Body of pancreas (tissue), 4 donors: ENCODE measurements around the gene PKP4. TPM values are rescaled to one million over a fixed set of nuclear protein-coding genes. Genes with fewer than 3 reads are reported as not detected.

Experiments
- ATAC-seq: fragments of 150-250 bp; one replicate; pipeline ENCODE4 v1.9.1; 2016
- DNase-seq, 4 donors: peaks; one replicate each; pipeline ENCODE4 v3.0.0-alpha.2; 2019
- H3K27ac ChIP-seq, 4 donors: fragments of 200-600 bp; sonication (generic); 1 replicate in 3 of 4; 2 replicates in 1 of 4; pipeline versions ENCODE4 v1.5.1 to v1.6.1; 2016 to 2019; ENCODE audit warnings: mild to moderate bottlenecking in 1 of 4, mixed read lengths in 1 of 4, moderate library complexity in 1 of 4
- H3K27me3 ChIP-seq, 2 donors: fragments of 200-600 bp; sonication (generic); one replicate each; pipeline ENCODE4 v1.6.0; 2016; ENCODE audit warnings: mild to moderate bottlenecking in 1 of 2
- H3K36me3 ChIP-seq, 2 donors: fragments of 200-600 bp; sonication (generic); replicated peaks in 1 of 2; 2 replicates each; pipeline ENCODE4 v1.5.1; 2016; ENCODE audit warnings: low read depth in 2 of 2; ENCODE audit not compliant: insufficient read depth in 1 of 2
- H3K4me1 ChIP-seq: fragments of 200-600 bp; sonication (generic); one replicate; pipeline ENCODE4 v1.6.0; 2016
- H3K4me3 ChIP-seq, 2 donors: fragments of 200-600 bp; sonication (generic); 1 replicate in 1 of 2; 2 replicates in 1 of 2; pipeline ENCODE4 v1.5.1; 2016 to 2019
- H3K9me3 ChIP-seq, 3 donors: fragments of 200-600 bp; sonication (generic); 1 replicate in 2 of 3; 2 replicates in 1 of 3; pipeline ENCODE4 v1.5.1; 2016
- POLR2A ChIP-seq, 3 donors: fragments of 450-650 bp; IDR thresholded peaks; one replicate each; pipeline ENCODE4 v1.6.1; 2016; ENCODE audit warnings: antibody characterized with exemption in 3 of 3, mild to moderate bottlenecking in 2 of 3
- WGBS, 2 donors: methylation state at CpG; one replicate each; pipeline ENCODE4 v1.1.5; 2017; 5-methylcytosine and 5-hydroxymethylcytosine counted together
- intact Hi-C: fragments of 100-400 bp; cut with DNase I; formaldehyde crosslinking; loops from one replicate; pipeline ENCODE4 v1.15.1; 2023
- total RNA-seq, 2 donors: library from RNA; depleted of rRNA; stranded (reverse); fragments of >200 nt; gene quantifications; one replicate each; pipeline ENCODE4 v1.1.0, GENCODE V29; 2016
- TF ChIP-seq, protein P1 (sequence below), 7 experiments: fragments of 450-650 bp in 4 of 7; fragments of 200-600 bp in 3 of 7; sonication (generic) in 3 of 7; IDR thresholded peaks; one replicate each; pipeline ENCODE4 v1.5.1; 2016 to 2019; ENCODE audit warnings: antibody characterized with exemption in 7 of 7

PKP4 gene
- total RNA-seq, 2 donors from 2014 or later, result 36.3 to 50.1 TPM

DNA sequence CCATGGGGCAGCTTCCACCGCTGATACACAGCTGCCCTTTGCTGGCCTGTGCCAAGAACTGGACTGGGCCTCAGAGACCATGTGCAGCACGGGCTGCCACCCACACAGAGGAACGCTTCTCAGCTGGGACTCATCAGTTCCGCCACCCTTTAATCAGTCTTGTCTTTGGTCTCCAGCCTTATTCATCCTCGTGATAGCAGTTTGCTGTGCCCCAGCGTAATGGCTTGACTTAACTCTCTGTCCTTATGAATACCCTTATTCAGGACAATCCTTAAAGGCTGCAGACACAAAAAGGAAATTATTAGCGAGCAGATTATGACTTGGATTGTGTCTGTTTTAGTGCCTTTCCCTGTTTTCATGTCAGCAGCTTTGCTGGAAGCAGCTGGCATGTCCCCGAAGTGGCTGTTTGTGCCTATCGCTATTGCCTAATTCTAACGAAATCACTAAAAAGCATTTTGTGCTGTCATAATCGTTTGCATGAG, 229.5 kb downstream of the PKP4 start:
- H3K9me3 ChIP-seq, result no peaks in the 10 kb centered on the region
- no peak for DNase-seq
- no peak for ATAC-seq
- no peaks in the 10 kb centered on the region for H3K27me3 ChIP-seq
- H3K27ac ChIP-seq, result no peak overlapping the region
- no peaks in the 10 kb centered on the region for H3K4me1 ChIP-seq
- no peak overlapping the region for H3K4me3 ChIP-seq
- intact Hi-C loops, result no loop called here
- TF ChIP-seq POLR2A (IDR thresholded peaks at IDR 0.05), result no peak
- TF ChIP-seq, protein P1, sequence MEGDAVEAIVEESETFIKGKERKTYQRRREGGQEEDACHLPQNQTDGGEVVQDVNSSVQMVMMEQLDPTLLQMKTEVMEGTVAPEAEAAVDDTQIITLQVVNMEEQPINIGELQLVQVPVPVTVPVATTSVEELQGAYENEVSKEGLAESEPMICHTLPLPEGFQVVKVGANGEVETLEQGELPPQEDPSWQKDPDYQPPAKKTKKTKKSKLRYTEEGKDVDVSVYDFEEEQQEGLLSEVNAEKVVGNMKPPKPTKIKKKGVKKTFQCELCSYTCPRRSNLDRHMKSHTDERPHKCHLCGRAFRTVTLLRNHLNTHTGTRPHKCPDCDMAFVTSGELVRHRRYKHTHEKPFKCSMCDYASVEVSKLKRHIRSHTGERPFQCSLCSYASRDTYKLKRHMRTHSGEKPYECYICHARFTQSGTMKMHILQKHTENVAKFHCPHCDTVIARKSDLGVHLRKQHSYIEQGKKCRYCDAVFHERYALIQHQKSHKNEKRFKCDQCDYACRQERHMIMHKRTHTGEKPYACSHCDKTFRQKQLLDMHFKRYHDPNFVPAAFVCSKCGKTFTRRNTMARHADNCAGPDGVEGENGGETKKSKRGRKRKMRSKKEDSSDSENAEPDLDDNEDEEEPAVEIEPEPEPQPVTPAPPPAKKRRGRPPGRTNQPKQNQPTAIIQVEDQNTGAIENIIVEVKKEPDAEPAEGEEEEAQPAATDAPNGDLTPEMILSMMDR (IDR thresholded peaks at IDR 0.05), result no peak
- WGBS, 2 donors, result 55 to 56% methylated on average over 10 to 11 of the region's 11 CpGs
- no peaks in the 10 kb centered on the region for H3K36me3 ChIP-seq

DNA sequence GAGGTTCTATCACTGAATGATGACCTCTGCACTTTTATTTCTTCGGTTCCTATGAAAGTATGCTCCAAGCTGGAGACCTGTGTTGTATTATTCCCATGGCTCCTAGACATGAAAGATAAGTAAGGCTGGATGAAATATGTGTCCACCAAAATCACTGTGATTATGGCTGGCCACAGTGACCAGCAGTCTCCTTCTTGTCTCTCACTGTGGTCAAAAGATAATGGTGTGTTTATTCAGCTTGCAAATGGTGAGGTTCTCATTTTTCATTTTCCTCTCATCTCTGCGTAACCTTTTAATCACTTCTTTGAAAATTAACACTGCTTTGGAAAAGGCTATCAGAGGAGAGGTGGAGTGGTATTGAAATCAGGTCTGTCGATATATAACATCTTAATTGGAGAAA, 230.6 kb downstream of the PKP4 start:
- TF ChIP-seq, protein P1 (IDR thresholded peaks at IDR 0.05), result no peak
- no peak for TF ChIP-seq POLR2A (IDR thresholded peaks at IDR 0.05)
- H3K4me1 ChIP-seq, result no peaks in the 10 kb centered on the region
- no peaks in the 10 kb centered on the region for H3K9me3 ChIP-seq
- H3K27ac ChIP-seq, result no peak overlapping the region
- H3K36me3 ChIP-seq, result no peaks in the 10 kb centered on the region
- H3K4me3 ChIP-seq, result no peak overlapping the region
- no peak for ATAC-seq
- WGBS, 2 donors, result 72 to 75% methylated on average over 3 of the region's 3 CpGs
- no peaks in the 10 kb centered on the region for H3K27me3 ChIP-seq
- DNase-seq, result no peak
- intact Hi-C loops, result no loop called here

DNA sequence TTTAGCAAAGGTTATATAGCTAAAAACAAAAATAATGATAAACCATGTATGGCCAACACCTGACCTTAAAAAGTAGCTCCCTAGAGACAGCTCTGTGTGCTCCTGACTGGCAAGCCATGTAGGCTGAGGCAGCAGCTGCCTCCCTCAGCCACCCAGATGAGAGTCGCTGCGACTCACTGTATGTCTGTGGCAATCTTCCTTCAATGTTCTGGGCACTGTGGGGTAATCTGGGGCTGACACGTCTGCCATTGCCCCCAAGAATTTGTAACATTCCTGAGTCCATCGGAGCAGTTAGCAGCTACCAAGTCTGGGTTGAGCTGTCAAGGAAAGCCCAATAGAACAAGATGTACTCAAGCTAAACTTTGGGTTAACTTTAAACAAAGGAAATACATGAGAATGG, 232.0 kb downstream of the PKP4 start:
- Histone ChIP-seq H3K4me1 (no peaks in the 10 kb centered on the region), H3K4me3 (no peak overlapping the region), H3K27ac (no peak overlapping the region), H3K9me3 (no peaks in the 10 kb centered on the region), H3K36me3 (no peaks in the 10 kb centered on the region), H3K27me3 (no peaks in the 10 kb centered on the region)
- intact Hi-C loops, result no loop called here
- WGBS, 2 donors, result 53 to 75% methylated on average over 2 to 4 of the region's 4 CpGs
- DNase-seq (no peak), ATAC-seq (no peak)
- TF ChIP-seq, protein P1 (IDR thresholded peaks at IDR 0.05), result no peak
- no peak for TF ChIP-seq POLR2A (IDR thresholded peaks at IDR 0.05)

DNA sequence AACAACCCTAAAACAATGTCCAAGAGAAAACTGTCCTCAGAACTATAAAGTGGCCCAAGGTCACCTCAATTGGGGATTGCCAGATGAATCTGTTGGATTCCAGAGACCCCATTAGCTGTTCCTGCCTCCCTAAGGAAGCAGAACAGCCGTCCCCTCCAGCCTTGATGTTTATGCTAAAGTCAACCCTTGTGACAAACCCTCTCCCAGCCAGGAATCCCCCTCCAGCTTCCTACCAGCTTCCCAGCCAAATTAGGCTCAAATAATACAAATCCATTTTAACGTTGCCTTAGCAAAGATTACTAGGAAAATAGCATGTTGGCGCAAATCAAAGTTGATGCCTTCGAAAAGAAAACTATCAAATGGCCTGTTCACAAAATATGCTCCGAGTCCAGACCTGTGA, 232.6 kb downstream of the PKP4 start:
- intact Hi-C loops, result no loop called here
- ATAC-seq, result no peak
- 80 to 84% methylated on average over 5 of the region's 5 CpGs for WGBS, 2 donors

DNA sequence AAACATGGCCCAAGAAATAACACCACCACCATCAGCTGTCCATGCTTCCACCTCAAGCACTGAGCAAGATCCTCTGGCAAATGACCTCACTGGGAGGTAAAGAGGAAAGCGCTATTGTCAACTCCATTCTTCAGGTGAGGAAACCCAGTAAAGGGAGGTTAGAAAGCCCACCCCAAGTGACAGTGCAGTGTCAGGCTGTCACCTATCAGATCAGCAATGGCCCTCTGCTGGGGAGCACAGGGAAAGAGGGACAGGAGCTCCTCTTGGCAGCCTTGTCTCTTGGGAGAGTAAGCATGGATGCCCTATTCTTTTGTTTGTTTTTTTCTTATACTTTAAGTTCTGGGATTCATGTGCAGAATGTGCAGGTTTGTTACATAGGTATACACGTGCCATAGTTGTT, 234.1 kb downstream of the PKP4 start:
- TF ChIP-seq, protein P1 (IDR thresholded peaks at IDR 0.05), result no peak
- no peak for TF ChIP-seq POLR2A (IDR thresholded peaks at IDR 0.05)
- H3K27me3 ChIP-seq, result no peaks in the 10 kb centered on the region
- no peaks in the 10 kb centered on the region for H3K4me1 ChIP-seq
- no peak overlapping the region for H3K4me3 ChIP-seq
- no peak for DNase-seq
- no peaks in the 10 kb centered on the region for H3K9me3 ChIP-seq
- WGBS, 2 donors, result 75 to 82% methylated on average over 2 of the region's 2 CpGs
- no peak for ATAC-seq
- no peak overlapping the region for H3K27ac ChIP-seq
- intact Hi-C loops, result no loop called here
- no peaks in the 10 kb centered on the region for H3K36me3 ChIP-seq

More for the DNA sequence above, 232.6 kb downstream of the PKP4 start:
- Histone ChIP-seq H3K4me3 (no peak overlapping the region), H3K36me3 (no peaks in the 10 kb centered on the region), H3K9me3 (no peaks in the 10 kb centered on the region), H3K27me3 (no peaks in the 10 kb centered on the region), H3K27ac (no peak overlapping the region), H3K4me1 (no peaks in the 10 kb centered on the region)
- TF ChIP-seq POLR2A (IDR thresholded peaks at IDR 0.05), result no peak
- TF ChIP-seq, protein P1 (IDR thresholded peaks at IDR 0.05), result no peak
- no peak for DNase-seq
